HEK293T (cell line): Measurements from ENCODE around the gene HEXB.

ENCODE experiments used
- BHLHE40 ChIP-seq: fragments of 450-650 bp; IDR thresholded peaks from 2 replicates; pipeline ENCODE4 v1.6.1; 2016; ENCODE audit warnings: mild to moderate bottlenecking, moderate library complexity, borderline replicate concordance
- FOXK2 ChIP-seq: fragments of 450-650 bp; IDR thresholded peaks from 2 replicates; pipeline ENCODE4 v1.6.1; 2016; ENCODE audit warnings: mild to moderate bottlenecking
- FOXM1 ChIP-seq: fragments of 450-650 bp; IDR thresholded peaks from 2 replicates; pipeline ENCODE4 v1.6.1; 2017; ENCODE audit warnings: mild to moderate bottlenecking, borderline replicate concordance
- HDGF ChIP-seq: fragments of 450-650 bp; IDR thresholded peaks from 2 replicates; pipeline ENCODE4 v1.6.1; 2017; ENCODE audit warnings: antibody characterized with exemption, borderline replicate concordance
- L3MBTL2 ChIP-seq: fragments of 450-650 bp; conservative IDR thresholded peaks from 2 replicates; pipeline ENCODE4 v1.6.1; 2016; ENCODE audit warnings: mild to moderate bottlenecking
- NFRKB ChIP-seq: fragments of 450-650 bp; IDR thresholded peaks from 2 replicates; pipeline ENCODE4 v1.6.1; 2016; ENCODE audit warnings: mild to moderate bottlenecking, moderate library complexity
- SP1 ChIP-seq: fragments of 450-650 bp; IDR thresholded peaks from 2 replicates; pipeline ENCODE4 v1.6.1; 2017
- SUZ12 ChIP-seq: fragments of 450-650 bp; IDR thresholded peaks from 2 replicates; pipeline ENCODE4 v1.6.1; 2016; ENCODE audit warnings: mild to moderate bottlenecking
- ZNF384 ChIP-seq: fragments of 450-650 bp; IDR thresholded peaks from 2 replicates; pipeline ENCODE4 v1.6.1; 2016

DNA sequence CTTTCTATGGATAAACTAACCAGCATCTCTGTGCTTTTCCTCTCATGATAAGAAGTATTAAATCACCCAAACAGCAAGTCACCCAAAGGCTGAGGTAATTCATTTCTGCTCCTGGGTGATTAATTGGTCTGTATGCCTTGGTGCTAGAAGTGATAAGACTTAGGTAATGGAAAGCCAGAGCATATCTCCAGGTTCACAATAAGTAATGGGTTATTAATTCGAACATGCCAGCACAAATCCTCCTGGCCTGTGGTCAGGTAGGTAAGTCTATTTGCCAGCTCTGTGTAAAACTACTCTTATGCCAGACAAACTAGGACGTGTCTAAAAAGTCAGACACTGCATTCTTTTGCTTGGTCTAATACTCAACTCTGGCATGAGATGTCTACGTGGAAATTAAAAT lies 33.3 kb upstream of the HEXB start:
- TF ChIP-seq HDGF, result no peak
- TF ChIP-seq L3MBTL2, result no peak
- TF ChIP-seq SP1, result no peak
- no peak for TF ChIP-seq BHLHE40
- no peak for TF ChIP-seq ZNF384
- TF ChIP-seq FOXK2, result no peak
- TF ChIP-seq FOXM1, result no peak
- TF ChIP-seq SUZ12, result no peak
- no peak for TF ChIP-seq NFRKB
